ENCODE results near the gene FXR1. TPM values are rescaled to one million over a fixed set of nuclear protein-coding genes. Genes with fewer than 3 reads are reported as not detected.
"Not testable (repeated sequence)": the region's sequence is repeated elsewhere in the genome, so short reads cannot be mapped to it uniquely, and the experiment has no call there.

The FXR1 gene
- total RNA-seq, 1 experiment from 2014 or later = 145 TPM

DNA sequence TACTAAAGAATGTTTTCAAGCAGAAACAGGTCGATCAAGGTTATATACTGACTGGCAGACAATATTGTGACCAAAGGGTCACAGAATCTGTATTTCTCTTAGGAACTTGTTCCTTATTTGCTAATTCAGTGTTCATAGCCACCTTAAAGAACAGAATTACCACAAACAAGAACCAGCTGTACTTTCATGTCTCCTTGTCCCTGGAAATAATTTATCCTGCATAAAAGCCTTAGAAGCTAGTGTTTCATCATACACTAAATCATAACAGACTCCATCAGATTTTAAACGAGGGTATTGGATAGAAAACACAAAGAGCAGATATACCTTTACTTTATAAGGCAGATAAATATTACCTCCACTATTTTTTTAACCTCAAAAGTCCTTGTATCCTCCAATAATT, 70.7 kb downstream of the FXR1 start:
- no peak for DNase-seq
- Histone ChIP-seq H3K27me3 (no peaks in the 10 kb centered on the region), H3K4me3 (no peak overlapping the region), H3K36me3 (peaks cover 68% of the 10 kb centered on the region), H3K9me3 (no peaks in the 10 kb centered on the region)

- H3K27me3 ChIP-seq, H3K9me3 ChIP-seq, H3K4me3 ChIP-seq: not testable (repeated sequence)
- peak; percentile 34 for DNase-seq
- H3K36me3 ChIP-seq = peaks cover 44% of the 10 kb centered on the region
Observed at GRCh38 chr3:180986366-180986765, 73.9 kb downstream of the FXR1 start.

DNA sequence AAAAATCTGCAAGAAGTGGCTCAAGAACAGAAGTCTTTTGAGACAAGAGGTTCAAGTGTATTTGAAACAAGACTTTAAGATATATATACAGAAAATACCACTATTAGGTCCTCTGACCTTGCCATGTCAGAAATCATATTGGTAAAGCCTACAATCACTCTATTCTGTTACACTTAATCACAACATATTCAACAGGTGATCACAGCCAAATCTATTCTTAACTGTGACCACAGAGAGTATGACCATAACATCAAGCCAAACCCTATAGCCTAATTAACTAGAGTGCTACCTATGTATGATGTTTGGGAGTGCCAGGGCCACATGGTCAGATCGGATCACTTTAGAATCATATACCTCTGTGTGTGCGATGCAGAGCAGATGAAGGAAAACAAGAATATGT, 74.9 kb downstream of the FXR1 start:
- no peak overlapping the region for H3K4me3 ChIP-seq
- no peaks in the 10 kb centered on the region for H3K27me3 ChIP-seq
- peaks cover 40% of the 10 kb centered on the region for H3K36me3 ChIP-seq
- no peaks in the 10 kb centered on the region for H3K9me3 ChIP-seq
- DNase-seq = no peak

DNA sequence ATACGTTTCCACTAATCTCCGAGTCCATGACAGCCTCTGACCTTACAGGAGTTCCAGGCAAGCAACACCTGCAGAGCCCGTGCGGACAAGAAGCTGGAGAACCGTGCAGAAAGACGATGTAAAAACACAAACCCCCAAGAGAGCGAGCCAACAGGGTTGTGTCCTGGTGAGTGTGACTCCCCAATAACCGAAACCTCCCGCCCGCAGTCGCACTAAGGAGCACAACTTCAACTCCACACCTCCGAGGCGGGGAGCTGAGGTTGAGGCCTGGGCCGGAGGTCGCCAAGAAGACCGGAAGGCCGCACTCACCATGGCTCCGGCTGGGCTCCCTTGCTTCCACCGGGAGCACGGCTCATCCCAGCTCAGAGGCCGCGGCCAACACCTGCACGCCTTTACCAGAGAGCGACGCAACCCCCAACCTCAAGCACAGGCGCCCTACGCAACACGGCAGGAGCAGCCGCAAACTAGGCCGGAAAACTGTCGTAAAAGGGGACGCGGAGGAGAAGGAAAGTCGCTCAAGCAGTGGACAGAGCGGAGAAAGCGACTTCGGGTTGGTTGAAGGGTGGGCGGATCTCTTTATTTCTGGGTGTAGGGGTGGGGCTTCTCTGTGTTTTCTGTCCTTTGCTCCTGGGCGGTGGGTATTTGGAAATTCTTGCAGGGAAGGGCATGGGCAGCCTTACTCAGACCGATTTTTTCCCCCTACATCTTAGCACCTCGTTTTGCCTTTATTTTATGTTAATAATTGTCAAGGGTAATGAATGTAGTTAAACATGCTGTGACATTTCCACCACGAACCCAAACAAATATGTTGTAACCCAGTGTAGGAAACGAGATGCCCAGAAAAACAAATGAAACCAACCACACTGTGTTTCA, 77.1 kb downstream of the FXR1 start, which contains the start of gene DNAJC19:
Gene DNAJC19, minus strand, starts transcription at position 446 of the 873 bp plus-strand sequence. Its CDS starts 134 bp downstream, at position 312.
- H3K4me3 ChIP-seq = peak within 1 kb of the TSS; percentile 88

DNA sequence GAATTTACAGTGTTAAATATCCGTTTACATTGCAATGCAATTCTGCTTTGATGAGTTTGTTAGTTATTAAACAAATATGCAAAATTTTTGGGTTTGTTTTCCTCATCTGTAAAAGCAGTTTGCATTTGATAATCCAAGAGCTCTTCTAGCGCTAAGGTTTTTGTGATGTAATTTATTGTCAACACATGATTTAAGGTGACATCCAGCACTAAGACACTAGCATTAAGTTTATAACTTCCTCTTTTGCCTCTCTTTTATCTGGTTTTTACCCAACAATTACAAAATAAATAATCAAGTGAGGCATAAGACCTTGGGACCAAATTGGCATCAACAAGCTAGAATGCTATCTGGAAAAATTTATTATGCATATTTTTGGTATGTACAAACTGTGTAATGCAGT, 78.0 kb downstream of the FXR1 start:
- Histone ChIP-seq H3K4me3 (peak overlapping the region; percentile 88), H3K27me3 (no peaks in the 10 kb centered on the region), H3K36me3 (peaks cover 23% of the 10 kb centered on the region), H3K9me3 (no peaks in the 10 kb centered on the region)
- DNase-seq = no peak

More for the DNA sequence above, 77.1 kb downstream of the FXR1 start, which contains the start of gene DNAJC19:
- peak; percentile 98 for DNase-seq
- no peaks in the 10 kb centered on the region for H3K9me3 ChIP-seq
- H3K36me3 ChIP-seq = peaks cover 26% of the 10 kb centered on the region
- H3K27me3 ChIP-seq = no peaks in the 10 kb centered on the region

GRCh38 chr3:180996415-180996932, 84.0 kb downstream of the FXR1 start:
- no peak overlapping the region for H3K4me3 ChIP-seq
- DNase-seq = no peak
- H3K27me3 ChIP-seq = 0 out of 2 replicates have a peak, but pooled peaks cover 2% of the 10 kb centered on the region
- no peaks in the 10 kb centered on the region for H3K36me3 ChIP-seq
- H3K9me3 ChIP-seq = no peaks in the 10 kb centered on the region; the same call in 1 of the 2 replicates

GRCh38 chr3:181002331-181002730, 89.9 kb downstream of the FXR1 start:
- DNase-seq = not testable (repeated sequence)

GRCh38 chr3:181003469-181003868, 91.0 kb downstream of the FXR1 start:
- not testable (repeated sequence) for DNase-seq, H3K27me3 ChIP-seq, H3K9me3 ChIP-seq, H3K4me3 ChIP-seq, H3K36me3 ChIP-seq

More at GRCh38 chr3:181002331-181002730, 89.9 kb downstream of the FXR1 start:
- H3K4me3 ChIP-seq, H3K9me3 ChIP-seq, H3K27me3 ChIP-seq, H3K36me3 ChIP-seq: not testable (repeated sequence)

DNA sequence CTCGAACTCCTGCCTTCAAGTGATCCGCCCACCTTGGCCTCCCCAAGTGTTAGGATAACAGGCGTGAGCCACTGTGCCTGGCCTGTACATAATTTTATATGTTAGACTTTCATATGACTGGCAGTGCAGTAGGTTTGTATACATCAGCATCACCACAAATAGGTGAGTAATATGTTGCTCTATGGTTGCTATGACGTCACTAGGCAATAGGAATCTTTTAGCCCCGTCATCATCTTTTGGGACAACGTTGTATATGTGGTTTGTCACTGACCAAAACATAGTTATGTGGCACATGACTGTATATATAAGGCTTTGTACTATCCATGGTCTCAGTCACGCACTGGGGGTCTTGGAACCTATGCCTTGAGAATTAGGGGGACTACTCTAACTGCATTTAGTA, 94.1 kb downstream of the FXR1 start:
- Histone ChIP-seq H3K27me3 (no peaks in the 10 kb centered on the region), H3K9me3 (peaks cover 2% of the 10 kb centered on the region), H3K36me3 (no peaks in the 10 kb centered on the region), H3K4me3 (no peak overlapping the region)
- no peak for DNase-seq

DNA sequence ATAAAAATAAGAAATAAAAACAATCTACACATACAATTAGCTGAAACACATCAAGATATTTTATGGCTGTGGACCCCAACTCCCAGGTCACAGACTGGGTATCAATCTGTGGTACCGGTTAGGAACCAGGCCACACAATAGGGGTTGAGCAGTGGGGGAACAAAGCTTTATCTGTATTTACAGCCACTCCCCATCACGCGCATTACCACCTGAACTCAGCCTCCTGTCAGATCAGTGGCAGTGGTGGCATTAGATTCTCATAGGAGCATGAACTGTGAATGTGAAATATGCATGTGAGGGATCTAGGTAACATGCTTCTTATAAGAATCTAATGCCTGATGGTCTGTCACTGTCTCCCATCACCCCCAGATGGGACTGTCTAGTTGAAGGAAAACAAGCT, 94.8 kb downstream of the FXR1 start:
- no peaks in the 10 kb centered on the region for H3K27me3 ChIP-seq
- no peak overlapping the region for H3K4me3 ChIP-seq
- no peaks in the 10 kb centered on the region; the same call in 1 of the 2 replicates for H3K9me3 ChIP-seq
- H3K36me3 ChIP-seq = no peaks in the 10 kb centered on the region
- no peak for DNase-seq

DNA sequence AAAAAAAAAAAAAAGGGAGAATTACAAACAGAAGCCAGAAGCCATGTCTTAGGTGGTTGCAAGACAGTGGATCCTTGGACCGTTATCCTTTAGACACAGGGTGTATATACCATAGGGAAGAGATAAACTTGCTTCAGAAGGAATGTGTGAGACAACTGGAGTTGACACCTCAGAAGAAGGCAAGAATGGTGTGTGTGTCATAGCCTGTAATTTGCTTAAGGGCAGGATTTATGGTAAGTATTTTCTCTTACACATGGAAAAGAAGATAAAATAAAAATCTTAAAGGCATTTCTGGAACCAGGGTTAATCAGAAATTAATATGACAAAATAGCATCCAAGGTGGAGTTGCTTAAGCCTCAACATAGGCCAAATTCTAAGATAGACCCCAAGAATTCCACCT, 96.3 kb downstream of the FXR1 start:
- H3K27me3 ChIP-seq = no peaks in the 10 kb centered on the region
- no peak overlapping the region for H3K4me3 ChIP-seq
- H3K36me3 ChIP-seq = no peaks in the 10 kb centered on the region
- no peak for DNase-seq
- no peaks in the 10 kb centered on the region for H3K9me3 ChIP-seq

DNA sequence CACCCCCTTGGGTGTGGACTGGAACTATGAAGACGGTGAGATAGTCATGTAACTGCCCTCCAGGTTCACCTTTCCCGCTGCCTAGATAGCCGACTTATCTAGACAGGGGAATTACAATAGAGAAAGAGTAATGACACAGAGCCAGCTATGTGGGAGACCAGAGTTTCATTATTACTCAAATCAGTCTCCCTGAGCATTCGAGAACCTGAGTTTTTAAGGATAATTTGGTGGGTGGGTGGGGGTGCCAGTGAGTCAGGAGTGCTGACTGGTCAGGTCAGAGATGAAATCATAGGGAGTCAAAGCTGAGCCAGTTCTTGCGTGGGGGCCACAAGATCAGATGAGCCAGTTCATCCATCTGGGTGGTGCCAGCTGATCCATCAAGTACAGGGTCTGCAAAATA, 96.8 kb downstream of the FXR1 start:
- no peak overlapping the region for H3K4me3 ChIP-seq
- H3K9me3 ChIP-seq = no peaks in the 10 kb centered on the region
- no peak for DNase-seq
- H3K27me3 ChIP-seq = no peaks in the 10 kb centered on the region
- no peaks in the 10 kb centered on the region for H3K36me3 ChIP-seq

GRCh38 chr3:181017690-181018089, 105.2 kb downstream of the FXR1 start:
- Histone ChIP-seq H3K27me3 (no peaks in the 10 kb centered on the region), H3K4me3 (no peak overlapping the region), H3K36me3 (no peaks in the 10 kb centered on the region), H3K9me3 (no peaks in the 10 kb centered on the region)
- DNase-seq = no peak

DNA sequence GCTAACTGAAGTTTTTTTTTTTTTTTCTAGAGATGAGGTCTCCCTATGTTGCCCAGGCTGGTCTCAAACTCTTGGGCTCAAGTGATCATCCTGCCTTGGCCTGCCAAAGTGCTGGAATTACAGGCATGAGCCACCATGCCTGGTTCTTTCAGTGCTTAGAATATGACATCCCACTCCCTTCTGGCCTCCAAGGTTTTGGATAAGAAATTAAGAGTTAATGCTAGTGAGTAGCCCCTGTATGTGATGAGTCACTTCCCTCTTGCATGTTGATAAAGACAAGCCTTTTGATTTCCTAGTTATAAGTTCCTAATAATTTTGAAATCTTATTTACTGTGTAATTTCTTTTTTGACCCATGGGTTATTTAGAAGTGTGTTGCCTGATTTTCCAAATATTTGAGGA, 112.7 kb downstream of the FXR1 start:
- H3K36me3 ChIP-seq = no peaks in the 10 kb centered on the region
- DNase-seq = no peak

GRCh38 chr3:181030948-181031347, 118.5 kb downstream of the FXR1 start:
- H3K9me3 ChIP-seq = no peaks in the 10 kb centered on the region
- H3K27me3 ChIP-seq = no peaks in the 10 kb centered on the region
- no peak for DNase-seq
- no peak overlapping the region for H3K4me3 ChIP-seq
- no peaks in the 10 kb centered on the region for H3K36me3 ChIP-seq

More for the DNA sequence above, 112.7 kb downstream of the FXR1 start:
- no peaks in the 10 kb centered on the region for H3K27me3 ChIP-seq
- H3K4me3 ChIP-seq = no peak overlapping the region
- no peaks in the 10 kb centered on the region for H3K9me3 ChIP-seq

Data from MG63 (cell line).